B cell (primary cell): ENCODE results near the gene ADAMTS2.

Experiments
- EZH2 ChIP-seq: IDR thresholded peaks from 2 replicates; pipeline ENCODE4 v1.6.1; 2012; ENCODE audit warnings: borderline replicate concordance, low read depth, mild to moderate bottlenecking, moderate library complexity, low read length; ENCODE audit not compliant: insufficient read depth, poor library complexity, severe bottlenecking
- TF ChIP-seq, protein P1 (sequence below): fragments of 200-600 bp; IDR thresholded peaks from one replicate; pipeline ENCODE4 v1.8.0; 2022; ENCODE audit warnings: antibody characterized with exemption, mild to moderate bottlenecking

DNA sequence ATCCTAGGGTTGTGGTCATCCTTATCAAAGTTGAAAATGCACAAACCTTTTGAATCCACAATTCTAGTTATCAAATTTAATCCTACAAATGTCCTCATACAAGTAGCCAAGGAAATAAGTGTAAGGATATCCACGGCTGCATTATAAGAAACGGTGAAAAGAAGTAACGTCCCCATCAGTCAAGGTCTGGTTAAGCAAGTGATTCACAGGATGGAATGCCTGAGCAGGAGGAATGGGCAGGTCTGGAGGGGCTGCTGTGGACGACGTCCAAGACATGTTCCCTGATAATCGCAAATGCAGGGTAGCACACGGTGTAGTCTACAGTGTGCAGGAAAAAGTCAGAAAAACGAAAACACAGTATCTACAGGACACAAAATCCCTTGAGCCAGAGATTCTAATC is 118.6 kb downstream of the ADAMTS2 start:
- TF ChIP-seq, protein P1, sequence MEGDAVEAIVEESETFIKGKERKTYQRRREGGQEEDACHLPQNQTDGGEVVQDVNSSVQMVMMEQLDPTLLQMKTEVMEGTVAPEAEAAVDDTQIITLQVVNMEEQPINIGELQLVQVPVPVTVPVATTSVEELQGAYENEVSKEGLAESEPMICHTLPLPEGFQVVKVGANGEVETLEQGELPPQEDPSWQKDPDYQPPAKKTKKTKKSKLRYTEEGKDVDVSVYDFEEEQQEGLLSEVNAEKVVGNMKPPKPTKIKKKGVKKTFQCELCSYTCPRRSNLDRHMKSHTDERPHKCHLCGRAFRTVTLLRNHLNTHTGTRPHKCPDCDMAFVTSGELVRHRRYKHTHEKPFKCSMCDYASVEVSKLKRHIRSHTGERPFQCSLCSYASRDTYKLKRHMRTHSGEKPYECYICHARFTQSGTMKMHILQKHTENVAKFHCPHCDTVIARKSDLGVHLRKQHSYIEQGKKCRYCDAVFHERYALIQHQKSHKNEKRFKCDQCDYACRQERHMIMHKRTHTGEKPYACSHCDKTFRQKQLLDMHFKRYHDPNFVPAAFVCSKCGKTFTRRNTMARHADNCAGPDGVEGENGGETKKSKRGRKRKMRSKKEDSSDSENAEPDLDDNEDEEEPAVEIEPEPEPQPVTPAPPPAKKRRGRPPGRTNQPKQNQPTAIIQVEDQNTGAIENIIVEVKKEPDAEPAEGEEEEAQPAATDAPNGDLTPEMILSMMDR, result no peak
- TF ChIP-seq EZH2, result no peak
